KOPT-K1 (cell line): ENCODE results near the gene ARHGAP32.

Source experiments
- H3K27ac ChIP-seq: fragments of 200-600 bp; sonication (generic); 2 replicates; pipeline ENCODE4 v1.5.1; 2016; ENCODE audit warnings: antibody characterized with exemption, mild to moderate bottlenecking, low read depth, low read length; ENCODE audit not compliant: poor library complexity, severe bottlenecking
- H3K36me3 ChIP-seq: fragments of 200-600 bp; sonication (generic); 2 replicates; pipeline ENCODE4 v1.5.1; 2017; ENCODE audit warnings: antibody characterized with exemption, mild to moderate bottlenecking, low read length, moderate library complexity; ENCODE audit not compliant: insufficient read depth
- H3K9me3 ChIP-seq: fragments of 200-600 bp; sonication (generic); 2 replicates; pipeline ENCODE4 v1.5.1; 2017; ENCODE audit warnings: antibody characterized with exemption, low read length, mild to moderate bottlenecking; ENCODE audit not compliant: insufficient read depth, poor library complexity, severe bottlenecking

The ARHGAP32 gene

GRCh38 chr11:129106788-129107187 lies 85.3 kb downstream of the ARHGAP32 start:
- Histone ChIP-seq H3K9me3 (peaks cover 45% of the 10 kb centered on the region), H3K27ac (no peak overlapping the region), H3K36me3 (no peaks in the 10 kb centered on the region)

- H3K36me3 ChIP-seq, result no peaks in the 10 kb centered on the region; the same call in 1 of the 2 replicates
- peaks cover 68% of the 10 kb centered on the region for H3K9me3 ChIP-seq
Measured at GRCh38 chr11:129102756-129103155, 89.4 kb downstream of the ARHGAP32 start.

DNA sequence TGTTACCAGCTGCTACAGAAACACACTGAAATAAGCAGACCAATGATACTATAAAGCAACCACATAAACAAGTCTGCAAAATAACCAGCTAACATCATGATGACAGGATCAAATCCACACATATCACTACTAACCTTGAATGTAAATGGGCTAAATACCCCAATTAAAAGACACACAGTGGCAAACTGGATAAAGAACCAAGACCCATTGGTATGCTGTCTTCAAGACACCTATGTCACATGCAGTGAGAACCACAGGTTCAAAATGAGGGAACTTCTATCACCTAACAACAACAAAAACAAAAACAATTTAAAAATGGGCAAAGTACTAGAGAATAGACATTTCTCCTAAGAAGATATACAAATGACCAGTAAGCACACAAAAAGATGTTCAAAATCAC lies 89.9 kb downstream of the ARHGAP32 start:
- Histone ChIP-seq H3K36me3 (no peaks in the 10 kb centered on the region; the same call in 1 of the 2 replicates), H3K27ac (no peak overlapping the region), H3K9me3 (peaks cover 70% of the 10 kb centered on the region)

More at GRCh38 chr11:129102756-129103155, 89.4 kb downstream of the ARHGAP32 start:
- H3K27ac ChIP-seq, result no peak overlapping the region

- Histone ChIP-seq H3K36me3 (no peaks in the 10 kb centered on the region), H3K27ac (no peak overlapping the region), H3K9me3 (peaks cover 16% of the 10 kb centered on the region)
Measured at GRCh38 chr11:129093283-129093682, 98.8 kb downstream of the ARHGAP32 start.

DNA sequence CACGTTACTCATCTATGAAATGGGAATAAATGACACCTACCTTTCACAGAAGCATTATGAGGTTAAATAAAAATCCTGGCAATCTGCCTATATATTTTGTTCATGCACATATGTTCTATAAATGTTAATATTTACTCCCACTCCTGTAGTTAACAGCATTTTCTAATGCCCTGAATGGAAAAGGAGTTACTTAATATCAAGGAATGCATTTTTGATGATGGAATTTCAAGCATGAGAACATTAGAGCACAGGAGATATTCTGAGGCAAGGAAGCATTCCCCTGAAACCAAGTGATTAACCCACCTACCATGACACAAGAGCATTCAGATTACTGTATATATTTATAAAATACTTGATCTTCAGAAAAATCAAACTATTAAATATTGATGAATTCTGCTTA lies 102.1 kb downstream of the ARHGAP32 start:
- no peaks in the 10 kb centered on the region for H3K36me3 ChIP-seq
- no peak overlapping the region for H3K27ac ChIP-seq
- peaks cover 3% of the 10 kb centered on the region for H3K9me3 ChIP-seq

DNA sequence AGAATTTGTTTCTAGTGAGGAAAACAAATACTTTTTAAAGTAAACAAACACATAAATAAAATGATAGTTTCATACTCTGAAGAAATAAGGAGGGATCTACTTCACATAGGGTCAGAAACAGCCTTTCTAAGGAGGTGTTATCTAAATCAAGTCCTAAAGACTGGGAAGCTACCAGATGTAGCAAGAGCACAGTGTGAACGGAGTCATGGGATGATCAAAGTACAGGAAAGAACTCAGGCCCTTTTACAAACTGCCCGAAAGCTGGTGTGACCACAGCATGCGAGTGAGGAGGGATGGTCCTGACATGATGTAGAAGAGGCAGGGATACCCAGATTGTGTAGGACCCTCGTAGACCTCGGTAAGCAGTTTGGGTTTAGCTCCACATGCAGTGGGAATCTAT lies 102.8 kb downstream of the ARHGAP32 start:
- Histone ChIP-seq H3K27ac (no peak overlapping the region), H3K36me3 (no peaks in the 10 kb centered on the region), H3K9me3 (peaks cover 11% of the 10 kb centered on the region)

DNA sequence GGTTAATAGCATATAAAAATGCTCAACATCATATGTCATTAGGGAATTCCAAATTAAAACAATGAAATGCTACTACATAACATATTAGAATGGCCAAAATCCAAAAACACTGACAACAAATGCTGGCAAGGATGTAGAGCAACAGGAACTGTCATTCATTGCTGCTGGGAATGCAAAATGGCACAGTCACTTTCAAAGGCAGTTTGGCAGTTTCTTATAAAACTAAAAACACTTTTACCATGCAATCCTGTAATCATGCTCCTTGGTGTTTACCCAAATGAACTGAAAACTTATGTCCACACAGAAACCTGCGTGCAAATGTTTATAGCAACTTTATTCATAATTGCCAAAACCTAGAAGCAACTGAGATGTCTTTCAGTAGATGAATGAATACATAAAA lies 105.1 kb downstream of the ARHGAP32 start:
- no peaks in the 10 kb centered on the region for H3K36me3 ChIP-seq
- no peak overlapping the region for H3K27ac ChIP-seq
- H3K9me3 ChIP-seq, result peaks cover 30% of the 10 kb centered on the region

DNA sequence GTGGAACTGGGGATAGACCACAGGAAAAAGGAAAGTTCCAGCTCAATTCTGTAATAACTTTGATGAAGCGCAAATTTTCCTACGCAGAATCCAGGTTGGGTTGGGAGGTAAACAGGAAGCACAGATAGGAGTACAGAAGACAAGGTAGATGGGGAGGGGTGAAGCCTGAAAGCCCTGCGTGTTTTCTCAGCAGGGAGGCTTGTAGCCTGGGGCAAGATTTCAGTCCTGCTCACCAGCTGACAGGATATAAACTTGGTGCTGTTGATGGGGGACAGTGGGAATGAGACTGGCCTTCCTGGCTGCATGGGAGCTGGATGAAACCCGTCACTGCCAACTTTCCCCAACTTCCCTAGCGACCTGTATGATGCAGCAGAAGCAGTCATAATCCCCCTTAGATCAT lies 114.9 kb downstream of the ARHGAP32 start:
- H3K27ac ChIP-seq, result no peak overlapping the region
- no peaks in the 10 kb centered on the region for H3K36me3 ChIP-seq
- H3K9me3 ChIP-seq, result peaks cover 19% of the 10 kb centered on the region

GRCh38 chr11:129075757-129076156 lies 116.4 kb downstream of the ARHGAP32 start:
- H3K27ac ChIP-seq, result no peak overlapping the region
- H3K9me3 ChIP-seq, result peaks cover 16% of the 10 kb centered on the region
- no peaks in the 10 kb centered on the region for H3K36me3 ChIP-seq

DNA sequence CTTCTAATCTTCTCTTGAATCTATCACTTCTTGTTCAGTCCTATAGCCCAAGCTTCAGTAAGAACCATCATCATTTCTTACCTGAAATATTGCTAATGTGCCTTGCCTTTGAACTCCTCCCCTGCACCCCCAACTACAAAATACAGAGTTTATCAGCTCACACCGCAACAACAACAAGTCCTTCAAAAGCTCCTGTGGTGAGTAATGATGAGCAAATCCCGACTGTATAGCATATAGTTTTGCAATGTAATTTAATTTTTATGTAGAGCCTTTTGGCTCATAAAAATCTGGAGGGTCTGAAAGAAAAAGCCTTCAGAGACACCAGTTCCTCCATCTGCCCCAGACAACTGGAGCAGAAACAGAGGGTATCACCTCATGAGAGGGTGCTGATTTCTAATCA lies 124.7 kb downstream of the ARHGAP32 start:
- Histone ChIP-seq H3K9me3 (no peaks in the 10 kb centered on the region), H3K36me3 (peaks cover 15% of the 10 kb centered on the region), H3K27ac (no peak overlapping the region)

DNA sequence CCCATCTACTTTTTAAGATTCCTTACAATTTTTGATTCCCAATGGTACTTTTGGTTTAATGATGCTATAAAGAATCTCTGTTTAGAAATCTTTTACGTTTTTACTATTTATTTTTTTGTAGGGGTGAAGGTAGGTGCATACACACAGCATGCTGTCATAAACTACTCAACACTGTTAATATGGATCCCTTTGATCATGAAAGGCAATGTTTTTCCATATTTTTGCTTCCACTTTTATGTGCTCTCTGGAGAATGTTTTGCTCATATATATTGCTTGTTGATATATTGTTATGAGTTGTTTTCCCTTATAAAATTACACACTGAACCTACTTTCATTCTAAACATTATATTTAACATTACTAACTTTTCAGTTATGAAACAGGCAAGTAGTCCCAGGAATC lies 125.9 kb downstream of the ARHGAP32 start:
- Histone ChIP-seq H3K27ac (no peak overlapping the region), H3K9me3 (no peaks in the 10 kb centered on the region), H3K36me3 (peaks cover 15% of the 10 kb centered on the region)

DNA sequence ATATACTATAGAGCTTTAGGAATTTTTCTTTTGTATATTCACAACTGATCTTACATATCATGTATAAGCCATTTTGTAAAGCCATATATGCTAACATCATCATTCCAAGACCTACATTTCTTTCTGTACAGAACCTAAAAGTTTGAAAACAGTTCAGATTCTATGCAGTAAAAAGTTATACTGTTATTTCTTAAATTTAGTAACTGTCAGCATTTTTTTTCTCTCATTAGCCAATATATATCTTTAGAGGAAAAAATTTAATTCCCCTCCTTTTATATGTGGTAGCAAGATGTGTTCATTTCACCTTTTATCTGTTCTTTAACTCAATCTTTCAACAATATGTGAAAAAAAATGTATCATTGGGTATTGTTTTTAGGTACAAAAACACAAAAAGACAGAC lies 129.0 kb downstream of the ARHGAP32 start:
- H3K27ac ChIP-seq, result no peak overlapping the region
- H3K9me3 ChIP-seq, result no peaks in the 10 kb centered on the region
- H3K36me3 ChIP-seq, result peaks cover 15% of the 10 kb centered on the region

GRCh38 chr11:129061492-129062230 lies 130.5 kb downstream of the ARHGAP32 start:
- Histone ChIP-seq H3K36me3 (peaks cover 21% of the 10 kb centered on the region), H3K9me3 (no peaks in the 10 kb centered on the region), H3K27ac (no peak overlapping the region)

DNA sequence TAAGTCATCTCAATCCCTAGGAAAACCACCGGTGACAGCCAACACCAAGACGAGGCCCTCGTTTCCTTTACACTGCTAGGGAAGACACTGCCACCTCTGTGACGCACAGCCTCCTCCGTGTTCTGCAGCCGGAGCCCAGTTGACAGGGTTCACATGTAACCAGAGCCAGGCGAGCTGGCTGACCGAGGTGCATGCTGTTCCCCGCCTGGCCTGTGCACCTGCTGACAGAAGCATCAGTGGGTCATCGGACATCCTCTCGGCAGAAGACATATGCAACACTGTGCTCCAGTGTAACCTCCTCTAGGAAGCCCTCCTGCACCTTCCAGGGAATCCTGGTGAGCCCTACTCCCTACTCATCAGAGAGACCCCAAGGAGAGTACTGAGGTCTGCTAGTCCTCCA lies 135.2 kb downstream of the ARHGAP32 start:
- Histone ChIP-seq H3K36me3 (0 out of 2 replicates have a peak, but pooled peaks cover 6% of the 10 kb centered on the region), H3K9me3 (no peaks in the 10 kb centered on the region), H3K27ac (no peak overlapping the region)

- Histone ChIP-seq H3K36me3 (0 out of 2 replicates have a peak, but pooled peaks cover 6% of the 10 kb centered on the region), H3K27ac (no peak overlapping the region), H3K9me3 (no peaks in the 10 kb centered on the region)
Measured at GRCh38 chr11:129055196-129055595, 136.9 kb downstream of the ARHGAP32 start.

GRCh38 chr11:129048911-129049310 lies 143.2 kb downstream of the ARHGAP32 start:
- no peak overlapping the region for H3K27ac ChIP-seq
- no peaks in the 10 kb centered on the region for H3K9me3 ChIP-seq
- H3K36me3 ChIP-seq, result no peaks in the 10 kb centered on the region
